Liver (tissue), 9 donors: Measurements from ENCODE around the gene ETFA. TPM values are rescaled to one million over a fixed set of nuclear protein-coding genes. Genes with fewer than 3 reads are reported as not detected.

ENCODE experiments used
- DNase-seq: peaks from one replicate; pipeline ENCODE4 v3.0.0-alpha.2; 2017; ENCODE audit warnings: low spot score
- H3K27ac ChIP-seq, 2 donors: one replicate each; pipeline ENCODE4 v1.7.0; 2013; ENCODE audit warnings: inconsistent platforms in 2 of 2, low read length in 2 of 2, control low read depth in 1 of 2, low read depth in 1 of 2, mild to moderate bottlenecking in 1 of 2
- H3K27me3 ChIP-seq, 4 donors: one replicate each; pipeline versions ENCODE4 v1.6.1 to v1.7.0; 2013; ENCODE audit warnings: low read length in 3 of 4, inconsistent platforms in 1 of 4, mild to moderate bottlenecking in 1 of 4, moderate library complexity in 1 of 4; ENCODE audit not compliant: control insufficient read depth in 4 of 4, insufficient read depth in 4 of 4
- H3K36me3 ChIP-seq, 4 donors: one replicate each; pipeline versions ENCODE4 v1.6.1 to v1.7.0; 2013; ENCODE audit warnings: low read length in 3 of 4, mild to moderate bottlenecking in 3 of 4, low read depth in 1 of 4, moderate library complexity in 1 of 4; ENCODE audit not compliant: control insufficient read depth in 4 of 4, insufficient read depth in 3 of 4
- H3K4me1 ChIP-seq, 4 donors: one replicate each; pipeline versions ENCODE4 v1.6.1 to v1.7.0; 2013; ENCODE audit warnings: low read length in 3 of 4, mild to moderate bottlenecking in 3 of 4, moderate library complexity in 1 of 4; ENCODE audit not compliant: control insufficient read depth in 4 of 4, insufficient read depth in 4 of 4
- H3K4me3 ChIP-seq, 3 donors: one replicate each; pipeline versions ENCODE4 v1.6.1 to v1.7.0; 2013; ENCODE audit warnings: low read length in 3 of 3, control low read depth in 1 of 3, low read depth in 1 of 3, mild to moderate bottlenecking in 1 of 3
- H3K9ac ChIP-seq, 2 donors: one replicate each; pipeline ENCODE4 v1.7.0; 2013; ENCODE audit warnings: low read length in 2 of 2, mild to moderate bottlenecking in 2 of 2, moderate library complexity in 2 of 2, control low read depth in 1 of 2, low read depth in 1 of 2
- H3K9me3 ChIP-seq, 4 donors: one replicate each; pipeline versions ENCODE4 v1.6.1 to v1.7.0; 2013; ENCODE audit warnings: low read length in 3 of 4; ENCODE audit not compliant: control insufficient read depth in 4 of 4
- ATF3 ChIP-seq: IDR thresholded peaks from 2 replicates; pipeline ENCODE4 v1.6.1; 2016; ENCODE audit warnings: antibody characterized with exemption
- CTCF ChIP-seq: fragments of 150-350 bp; IDR thresholded peaks from 2 replicates; pipeline ENCODE4 v1.5.1; 2017; ENCODE audit warnings: improper control_type of control experiment, low read depth, low read length; ENCODE audit not compliant: missing input control
- EGR1 ChIP-seq, 2 donors: IDR thresholded peaks; 2 replicates each; pipeline ENCODE4 v1.6.1; 2016 to 2018; ENCODE audit warnings: antibody characterized with exemption in 2 of 2, low read depth in 2 of 2
- FOXA1 ChIP-seq: IDR thresholded peaks from 2 replicates; pipeline ENCODE4 v1.6.1; 2016; ENCODE audit warnings: antibody characterized with exemption
- FOXA2 ChIP-seq: IDR thresholded peaks from 2 replicates; pipeline ENCODE4 v1.6.1; 2016; ENCODE audit warnings: antibody characterized with exemption
- GABPA ChIP-seq, 2 donors: IDR thresholded peaks in 1 of 2; conservative IDR thresholded peaks in 1 of 2; 2 replicates each; pipeline ENCODE4 v1.6.1; 2016; ENCODE audit warnings: antibody characterized with exemption in 2 of 2, mild to moderate bottlenecking in 1 of 2, moderate library complexity in 1 of 2
- HNF4A ChIP-seq, 2 donors: conservative IDR thresholded peaks; 2 replicates each; pipeline ENCODE4 v1.6.1; 2016; ENCODE audit warnings: antibody characterized with exemption in 2 of 2, mild to moderate bottlenecking in 2 of 2
- HNF4G ChIP-seq: IDR thresholded peaks from 2 replicates; pipeline ENCODE4 v1.6.1; 2016; ENCODE audit warnings: antibody characterized with exemption
- MAX ChIP-seq: IDR thresholded peaks from 2 replicates; pipeline ENCODE4 v1.6.1; 2016; ENCODE audit warnings: antibody characterized with exemption
- NR2F2 ChIP-seq: IDR thresholded peaks from 2 replicates; pipeline ENCODE4 v1.6.1; 2016; ENCODE audit warnings: antibody characterized with exemption
- RAD21 ChIP-seq, 2 donors: IDR thresholded peaks; 2 replicates each; pipeline ENCODE4 v1.6.1; 2016; ENCODE audit warnings: antibody characterized with exemption in 2 of 2, mild to moderate bottlenecking in 2 of 2
- REST ChIP-seq: IDR thresholded peaks from 2 replicates; pipeline ENCODE4 v1.6.1; 2016; ENCODE audit warnings: antibody characterized with exemption, mild to moderate bottlenecking
- RXRA ChIP-seq, 2 donors: IDR thresholded peaks; 2 replicates each; pipeline ENCODE4 v1.6.1; 2017 to 2018; ENCODE audit warnings: antibody characterized with exemption in 2 of 2, mild to moderate bottlenecking in 1 of 2
- SP1 ChIP-seq: IDR thresholded peaks from 2 replicates; pipeline ENCODE4 v1.6.1; 2018; ENCODE audit warnings: antibody characterized with exemption, mild to moderate bottlenecking
- TAF1 ChIP-seq: conservative IDR thresholded peaks from 2 replicates; pipeline ENCODE4 v1.6.1; 2016; ENCODE audit warnings: antibody characterized with exemption, mild to moderate bottlenecking
- YY1 ChIP-seq: IDR thresholded peaks from 2 replicates; pipeline ENCODE4 v1.6.1; 2016; ENCODE audit warnings: antibody characterized with exemption, mild to moderate bottlenecking
- ZBTB33 ChIP-seq: IDR thresholded peaks from 2 replicates; pipeline ENCODE4 v1.6.1; 2016; ENCODE audit warnings: antibody characterized with exemption
- WGBS: extraction: QIAGEN DNeasy Blood & Tissue Kit; methylation state at CpG from one replicate; pipeline ENCODE4 v1.1.7; 2013; 5-methylcytosine and 5-hydroxymethylcytosine counted together
- polyA plus RNA-seq, 2 donors: library from polyadenylated mRNA; stranded (reverse) in 1 of 2; unstranded in 1 of 2; fragments of 200-250 nt in 1 of 2; fragments of >200 nt in 1 of 2; fragmentation: Nextera tagmentation in 1 of 2; extraction: Ambion mirVana in 1 of 2; gene quantifications; one replicate each; pipeline versions ENCODE4 v1.2.1 to v1.2.3, GENCODE V29; 2013 to 2015
- total RNA-seq, 2 donors: library from RNA; depleted of rRNA; stranded (reverse); fragments of >200 nt; gene quantifications; one replicate each; pipeline ENCODE4 v1.2.3, GENCODE V29; 2014
- donor health status: healthy.
- donor health status: healthy.
- donor health status: healthy.
- donor health status: healthy.
- donor health status: healthy.

Gene ETFA
- total and polyA plus RNA-seq, 4 donors: 92.6 to 342 (median 289) TPM

GRCh38 chr15:76169018-76169417, 142.3 kb downstream of the ETFA start:
- 76% methylated on average over 4 of the region's 4 CpGs for WGBS
- no peaks in the 10 kb centered on the region for H3K27me3 ChIP-seq

GRCh38 chr15:76168237-76168984, 142.9 kb downstream of the ETFA start:
- Histone ChIP-seq H3K9ac (no peak overlapping the region), H3K9me3 (no peaks in the 10 kb centered on the region), H3K27me3 (no peaks in the 10 kb centered on the region), H3K27ac (no peak overlapping the region), H3K36me3 (no peaks in the 10 kb centered on the region), H3K4me3 (no peak overlapping the region), H3K4me1 (no peaks in the 10 kb centered on the region)
- 92% methylated on average over 14 of the region's 14 CpGs for WGBS
- DNase-seq: no peak
- TF ChIP-seq TAF1: no peak
- TF ChIP-seq YY1: no peak
- no peak for TF ChIP-seq MAX
- TF ChIP-seq FOXA1: no peak
- no peak for TF ChIP-seq GABPA (IDR thresholded peaks at IDR 0.05 in 1 of 2, conservative IDR thresholded peaks at IDR 0.05 in 1 of 2)
- no peak for TF ChIP-seq ATF3
- TF ChIP-seq SP1: no peak
- no peak for TF ChIP-seq HNF4A (conservative IDR thresholded peaks at IDR 0.05)
- TF ChIP-seq CTCF: no peak
- no peak for TF ChIP-seq HNF4G

More at GRCh38 chr15:76169018-76169417, 142.3 kb downstream of the ETFA start:
- Histone ChIP-seq H3K27ac (no peak overlapping the region), H3K9me3 (no peaks in the 10 kb centered on the region), H3K9ac (no peak overlapping the region), H3K36me3 (no peaks in the 10 kb centered on the region), H3K4me1 (no peaks in the 10 kb centered on the region), H3K4me3 (no peak overlapping the region)
- no peak for TF ChIP-seq RAD21 (IDR thresholded peaks at IDR 0.05)
- TF ChIP-seq EGR1 (IDR thresholded peaks at IDR 0.05; ENCODE audit: low read depth in 2 of 2): no peak
- no peak for TF ChIP-seq HNF4G
- no peak for TF ChIP-seq HNF4A (conservative IDR thresholded peaks at IDR 0.05)
- no peak for TF ChIP-seq FOXA1
- no peak for TF ChIP-seq ATF3
- TF ChIP-seq FOXA2: no peak
- no peak for TF ChIP-seq SP1
- no peak for TF ChIP-seq ZBTB33
- no peak for TF ChIP-seq GABPA (IDR thresholded peaks at IDR 0.05 in 1 of 2, conservative IDR thresholded peaks at IDR 0.05 in 1 of 2)
- TF ChIP-seq REST: no peak
- TF ChIP-seq NR2F2: no peak
- no peak for TF ChIP-seq YY1
- no peak for TF ChIP-seq RXRA (IDR thresholded peaks at IDR 0.05)
- no peak for DNase-seq
